VCaP (cell line): ENCODE data around the gene VWA7.

Experiments
- H3K27ac ChIP-seq: fragments of 450-650 bp; 2 replicates; pipeline ENCODE4 v1.5.1; 2017
- CTCF ChIP-seq: fragments of 450-650 bp; conservative IDR thresholded peaks from 2 replicates; pipeline ENCODE4 v1.5.1; 2017; ENCODE audit warnings: mild to moderate bottlenecking, moderate library complexity

VWA7 gene

GRCh38 chr6:31778193-31778592 lies 1.1 kb upstream of the VWA7 start:
- TF ChIP-seq CTCF, result no peak
- H3K27ac ChIP-seq, result no peak overlapping the region

- H3K27ac ChIP-seq, result no peak overlapping the region
- no peak for TF ChIP-seq CTCF
Observed at GRCh38 chr6:31777667-31778050, 531 bp upstream of the VWA7 start.

GRCh38 chr6:31776485-31776988 lies 591 bp downstream of the VWA7 start:
- no peak for TF ChIP-seq CTCF
- H3K27ac ChIP-seq, result no peak overlapping the region

- TF ChIP-seq CTCF, result no peak
- H3K27ac ChIP-seq, result no peak overlapping the region
Observed at GRCh38 chr6:31775633-31776484, 1.3 kb downstream of the VWA7 start.

GRCh38 chr6:31775184-31775583 lies 1.9 kb downstream of the VWA7 start:
- no peak overlapping the region for H3K27ac ChIP-seq
- no peak for TF ChIP-seq CTCF

GRCh38 chr6:31771992-31772358 lies 5.2 kb downstream of the VWA7 start:
- no peak for TF ChIP-seq CTCF
- H3K27ac ChIP-seq, result no peak overlapping the region

- no peak overlapping the region for H3K27ac ChIP-seq
- TF ChIP-seq CTCF, result no peak
Observed at GRCh38 chr6:31770860-31771259, 6.3 kb downstream of the VWA7 start.
